ENCODE results near the gene DNAJC15.
"Not testable (repeated sequence)": the region's sequence is repeated elsewhere in the genome, so short reads cannot be mapped to it uniquely, and the experiment has no call there.

The DNAJC15 gene

GRCh38 chr13:43046259-43046658 is 22.9 kb downstream of the DNAJC15 start:
- no peak for DNase-seq

GRCh38 chr13:43054803-43055802 is 31.7 kb downstream of the DNAJC15 start:
- peak; percentile 38 for DNase-seq

GRCh38 chr13:43057653-43058317 is 34.4 kb downstream of the DNAJC15 start:
- no peak for DNase-seq

- no peak for DNase-seq
These were observed 34.9 kb downstream of the DNAJC15 start for GRCh38 chr13:43058318-43058674.

GRCh38 chr13:43058831-43059230 is 35.4 kb downstream of the DNAJC15 start:
- no peak for DNase-seq

GRCh38 chr13:43059779-43060178 is 36.4 kb downstream of the DNAJC15 start:
- DNase-seq = not testable (repeated sequence)

GRCh38 chr13:43060806-43061205 is 37.4 kb downstream of the DNAJC15 start:
- DNase-seq = not testable (repeated sequence)

GRCh38 chr13:43061496-43062280 is 38.3 kb downstream of the DNAJC15 start:
- no peak for DNase-seq

GRCh38 chr13:43071824-43072223 is 48.4 kb downstream of the DNAJC15 start:
- DNase-seq = no peak

GRCh38 chr13:43072394-43072793 is 49.0 kb downstream of the DNAJC15 start:
- DNase-seq = no peak

- DNase-seq = no peak
These were observed 51.6 kb downstream of the DNAJC15 start for GRCh38 chr13:43074824-43075510.

- not testable (repeated sequence) for DNase-seq
These were observed 52.1 kb downstream of the DNAJC15 start for GRCh38 chr13:43075511-43075902.

GRCh38 chr13:43077046-43077445 is 53.7 kb downstream of the DNAJC15 start:
- DNase-seq = no peak

GRCh38 chr13:43077461-43077860 is 54.1 kb downstream of the DNAJC15 start:
- DNase-seq = no peak

GRCh38 chr13:43077906-43078305 is 54.5 kb downstream of the DNAJC15 start:
- DNase-seq = no peak

GRCh38 chr13:43078399-43078798 is 55.0 kb downstream of the DNAJC15 start:
- DNase-seq = no peak

GRCh38 chr13:43079392-43079931 is 56.1 kb downstream of the DNAJC15 start:
- DNase-seq = no peak

- no peak for DNase-seq
These were observed 56.8 kb downstream of the DNAJC15 start for GRCh38 chr13:43080199-43080598.

GRCh38 chr13:43081866-43082265 is 58.5 kb downstream of the DNAJC15 start:
- no peak for DNase-seq

GRCh38 chr13:43083750-43084149 is 60.4 kb downstream of the DNAJC15 start:
- DNase-seq = no peak

GRCh38 chr13:43085545-43085944 is 62.2 kb downstream of the DNAJC15 start:
- no peak for DNase-seq

GRCh38 chr13:43086181-43086580 is 62.8 kb downstream of the DNAJC15 start:
- no peak for DNase-seq

Measured in femur (tissue), 1 donor.